Mammary epithelial cell (primary cell): Measurements from ENCODE around the gene MAP2K1.

Experiments
- EZH2 ChIP-seq: IDR thresholded peaks from 2 replicates; pipeline ENCODE4 v1.6.1; 2012; ENCODE audit warnings: low read length, inconsistent platforms, borderline replicate concordance
- TF ChIP-seq, protein P1 (sequence below), 2 donors: IDR thresholded peaks in 1 of 2; conservative IDR thresholded peaks in 1 of 2; 2 replicates each; pipeline ENCODE4 v1.5.1; 2011 to 2012; ENCODE audit warnings: inconsistent platforms in 2 of 2, low read length in 2 of 2, mild to moderate bottlenecking in 2 of 2, control low read depth in 1 of 2, low read depth in 1 of 2; ENCODE audit not compliant: insufficient read depth in 1 of 2; ENCODE audit errors: extremely low read depth in 1 of 2

DNA sequence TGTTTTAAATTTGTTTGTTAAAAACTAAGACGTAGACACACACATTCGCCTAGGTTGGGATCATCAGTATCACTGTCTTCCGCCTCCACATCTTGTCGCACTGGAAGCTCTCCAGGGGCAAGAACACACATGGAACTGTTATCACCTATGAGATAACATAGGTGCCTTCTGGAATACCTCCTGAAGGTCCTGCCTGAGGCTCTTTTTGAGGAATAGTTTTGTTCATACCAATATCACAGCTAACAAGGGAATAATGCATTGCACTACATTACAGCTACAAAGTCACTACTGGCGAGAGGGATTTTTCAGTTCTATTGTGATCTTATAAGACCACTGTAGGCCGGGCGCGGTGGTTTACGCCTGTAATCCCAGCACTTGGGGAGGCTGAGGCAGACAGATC, 148.3 kb downstream of the MAP2K1 start:
- TF ChIP-seq, protein P1, sequence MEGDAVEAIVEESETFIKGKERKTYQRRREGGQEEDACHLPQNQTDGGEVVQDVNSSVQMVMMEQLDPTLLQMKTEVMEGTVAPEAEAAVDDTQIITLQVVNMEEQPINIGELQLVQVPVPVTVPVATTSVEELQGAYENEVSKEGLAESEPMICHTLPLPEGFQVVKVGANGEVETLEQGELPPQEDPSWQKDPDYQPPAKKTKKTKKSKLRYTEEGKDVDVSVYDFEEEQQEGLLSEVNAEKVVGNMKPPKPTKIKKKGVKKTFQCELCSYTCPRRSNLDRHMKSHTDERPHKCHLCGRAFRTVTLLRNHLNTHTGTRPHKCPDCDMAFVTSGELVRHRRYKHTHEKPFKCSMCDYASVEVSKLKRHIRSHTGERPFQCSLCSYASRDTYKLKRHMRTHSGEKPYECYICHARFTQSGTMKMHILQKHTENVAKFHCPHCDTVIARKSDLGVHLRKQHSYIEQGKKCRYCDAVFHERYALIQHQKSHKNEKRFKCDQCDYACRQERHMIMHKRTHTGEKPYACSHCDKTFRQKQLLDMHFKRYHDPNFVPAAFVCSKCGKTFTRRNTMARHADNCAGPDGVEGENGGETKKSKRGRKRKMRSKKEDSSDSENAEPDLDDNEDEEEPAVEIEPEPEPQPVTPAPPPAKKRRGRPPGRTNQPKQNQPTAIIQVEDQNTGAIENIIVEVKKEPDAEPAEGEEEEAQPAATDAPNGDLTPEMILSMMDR (conservative IDR thresholded peaks at IDR 0.05 in 1 of 2, IDR thresholded peaks at IDR 0.05 in 1 of 2; ENCODE audit: extremely low read depth in 1 of 2, insufficient read depth in 1 of 2, low read depth in 1 of 2, low read length in 2 of 2), result no peak
- no peak for TF ChIP-seq EZH2
